Fibroblast of skin of left quadriceps (primary cell): ENCODE measurements around the gene DOCK4.

Experiments used
- DNase-seq, 2 experiments: peaks; one replicate each; pipeline ENCODE4 v3.0.0-alpha.2; 2013; ENCODE audit warnings: low read depth in 2 of 2

Gene DOCK4

DNA sequence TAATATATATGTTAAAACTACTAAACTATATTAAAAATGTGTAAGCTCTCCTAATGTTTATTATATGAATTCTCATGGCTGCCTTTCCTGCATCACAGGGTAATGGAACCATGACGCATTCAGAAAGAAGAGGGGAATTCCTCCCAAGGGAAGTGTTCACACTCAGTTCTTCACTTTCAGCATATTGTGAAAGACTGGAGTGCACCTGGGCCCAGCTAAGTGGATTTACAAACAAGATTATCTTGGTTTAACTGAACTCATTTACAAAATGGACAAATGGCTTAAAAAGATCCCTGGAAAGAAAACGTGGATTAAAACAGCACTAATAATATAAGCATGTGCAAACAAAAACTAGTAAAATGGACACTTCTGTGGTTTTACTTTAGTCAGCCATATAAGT lies 149.8 kb downstream of the DOCK4 start:
- DNase-seq = no peak

- DNase-seq = no peak
Measured at GRCh38 chr7:112053737-112054069, 152.5 kb downstream of the DOCK4 start.

DNA sequence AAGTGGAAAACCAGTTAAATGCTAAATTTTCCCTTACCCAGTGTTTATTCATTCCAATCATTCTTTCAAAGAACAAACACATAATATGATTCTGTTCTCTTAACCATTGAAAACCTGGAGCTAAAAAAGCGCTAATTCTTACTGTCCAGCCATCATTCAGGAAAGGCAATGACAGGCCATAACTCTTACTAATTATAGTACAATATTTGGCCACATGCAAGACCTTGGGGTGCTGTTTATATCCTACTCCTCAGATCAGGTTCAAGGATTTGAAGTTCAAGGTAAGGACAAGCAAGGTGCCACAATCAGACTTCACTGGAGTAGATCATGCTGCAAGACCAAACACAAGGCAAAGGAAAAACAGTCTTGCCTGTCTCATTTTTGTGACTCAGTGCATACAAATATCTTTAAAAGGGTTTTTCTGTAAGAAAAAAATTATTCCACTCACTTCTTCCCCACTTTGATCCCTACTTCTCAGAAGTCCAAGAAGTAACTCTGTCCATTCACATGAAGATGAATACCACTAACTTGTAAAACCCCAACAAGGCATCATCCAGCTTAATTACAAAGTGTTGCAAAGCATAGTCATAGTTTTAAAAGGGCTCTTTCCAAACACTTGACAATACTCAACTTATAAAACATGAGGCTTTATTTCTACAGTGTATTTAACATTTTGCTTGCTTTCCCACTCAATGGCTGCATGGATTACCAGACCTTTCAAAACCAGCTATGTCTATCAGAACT lies 153.0 kb downstream of the DOCK4 start:
- no peak for DNase-seq

DNA sequence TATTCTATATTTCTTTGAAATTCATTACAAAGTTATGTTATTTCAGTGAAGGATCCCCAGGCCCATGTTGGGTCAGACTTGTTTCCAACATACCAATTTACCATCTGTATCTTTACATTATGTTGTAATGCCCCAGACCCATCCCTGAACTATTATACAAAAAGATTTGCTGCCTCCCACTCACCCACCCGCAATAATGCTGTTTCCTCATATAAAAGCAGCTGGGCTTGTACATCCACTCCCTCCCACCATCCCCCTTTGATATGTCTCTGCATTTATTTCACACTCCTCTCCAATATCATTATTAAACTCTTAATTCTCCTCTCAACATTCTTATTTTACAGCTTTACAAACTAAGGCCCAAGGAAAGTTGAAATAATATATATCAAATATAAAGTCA lies 153.7 kb downstream of the DOCK4 start:
- no peak for DNase-seq

GRCh38 chr7:112050250-112050881 lies 155.8 kb downstream of the DOCK4 start:
- no peak for DNase-seq

DNA sequence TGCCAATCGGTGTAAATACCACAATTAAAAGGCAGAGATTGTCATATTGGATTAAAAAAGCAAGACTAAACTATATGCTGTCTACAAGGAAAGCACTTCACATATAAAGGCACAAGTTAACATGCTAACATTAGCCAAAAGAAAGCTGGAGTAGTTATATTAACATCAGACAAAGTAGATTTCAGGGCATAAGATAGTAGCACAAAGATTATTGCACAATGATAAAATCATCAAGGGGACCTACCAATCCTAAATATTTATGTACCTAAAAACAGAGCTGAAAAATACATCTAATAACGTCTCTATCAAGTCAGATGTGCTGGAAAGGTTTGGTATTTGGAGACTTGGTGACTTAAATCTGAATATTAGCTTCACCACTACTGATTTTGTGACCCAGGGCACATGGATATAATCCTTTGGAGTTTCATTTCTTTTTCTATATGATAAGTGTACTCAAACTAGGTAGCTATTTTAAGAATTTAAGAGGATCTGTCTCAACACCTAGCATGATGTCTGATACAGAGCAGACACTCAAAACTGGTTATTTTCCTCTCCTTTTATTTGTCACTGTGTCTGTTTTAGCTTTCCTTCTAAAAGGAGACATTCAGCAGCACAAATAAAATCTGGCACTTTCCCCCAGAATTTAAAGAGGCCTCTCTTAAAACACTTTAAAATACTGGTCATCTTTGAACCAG lies 156.5 kb downstream of the DOCK4 start:
- no peak for DNase-seq

DNA sequence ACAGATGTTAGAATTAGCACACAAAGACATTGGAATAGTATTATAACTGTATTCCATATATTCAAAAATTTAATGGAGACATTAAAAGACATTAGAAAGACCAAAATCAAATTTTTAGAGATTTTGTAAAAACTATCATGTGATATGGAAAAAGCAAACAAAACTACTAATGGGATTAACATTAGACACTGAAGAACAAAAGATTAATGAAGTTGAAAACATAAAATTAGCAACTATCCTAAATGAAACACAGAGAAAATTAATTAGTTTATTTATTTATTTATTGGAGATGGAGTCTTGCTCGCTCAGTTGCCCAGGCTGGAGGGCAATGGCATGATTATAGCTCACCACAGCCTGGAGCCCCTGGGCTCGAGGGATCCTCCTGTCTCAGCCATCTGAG lies 158.8 kb downstream of the DOCK4 start:
- no peak for DNase-seq

DNA sequence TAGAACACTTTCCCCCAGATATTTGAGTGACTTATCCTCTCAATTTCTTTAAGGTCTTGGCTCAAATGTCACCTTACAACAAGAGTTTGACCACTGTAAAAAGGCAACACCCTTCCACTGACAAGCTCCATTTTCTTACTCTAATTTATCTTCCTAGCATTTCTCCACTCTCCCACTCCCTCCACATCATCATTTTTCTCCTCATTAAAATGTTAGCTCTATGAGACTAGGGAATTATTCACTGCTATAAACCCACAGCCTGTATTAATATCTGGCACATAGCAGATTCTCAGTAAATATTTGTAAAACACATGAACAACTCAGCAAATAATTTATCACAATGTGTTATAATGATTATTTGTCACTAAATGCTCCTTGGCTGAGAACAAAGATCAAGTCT lies 161.0 kb downstream of the DOCK4 start:
- no peak for DNase-seq

DNA sequence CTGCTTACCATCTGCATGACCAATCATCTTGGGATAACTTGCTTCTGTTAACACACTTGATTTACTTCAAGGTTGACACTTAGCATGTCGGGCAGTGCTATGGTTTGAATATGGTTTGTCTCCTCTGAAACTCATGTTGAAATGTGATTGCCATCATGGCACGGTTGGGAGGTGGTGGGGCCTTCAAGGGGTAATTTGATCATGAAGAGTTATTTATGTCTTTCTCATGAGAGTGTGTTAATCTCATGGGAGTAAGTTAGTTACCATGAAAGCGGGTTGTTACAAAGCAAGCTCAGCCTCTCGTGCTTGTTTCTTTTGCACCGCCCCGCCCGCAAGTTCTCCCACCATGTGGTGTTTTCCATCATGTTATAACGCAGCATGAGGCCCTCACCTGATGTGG lies 163.6 kb downstream of the DOCK4 start:
- no peak for DNase-seq

DNA sequence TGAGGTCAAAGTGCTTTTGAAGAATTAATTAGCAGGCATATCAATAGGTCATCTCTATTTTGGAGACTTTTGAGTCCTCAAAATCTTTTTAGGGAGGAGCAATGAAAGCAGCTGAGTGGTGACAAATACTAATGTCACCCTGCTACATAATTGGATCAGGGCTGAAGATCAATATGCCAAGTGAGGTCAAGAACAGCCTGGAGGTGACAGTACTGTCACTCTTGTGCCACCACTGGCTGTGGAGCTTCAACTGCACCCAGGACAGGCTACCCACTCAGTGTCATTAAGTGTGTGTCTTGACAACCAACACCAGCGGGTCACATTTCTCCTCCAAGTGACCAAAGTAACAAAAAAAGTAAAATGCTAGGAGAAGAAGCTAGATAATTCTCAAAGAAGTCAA lies 167.8 kb downstream of the DOCK4 start:
- DNase-seq = no peak

DNA sequence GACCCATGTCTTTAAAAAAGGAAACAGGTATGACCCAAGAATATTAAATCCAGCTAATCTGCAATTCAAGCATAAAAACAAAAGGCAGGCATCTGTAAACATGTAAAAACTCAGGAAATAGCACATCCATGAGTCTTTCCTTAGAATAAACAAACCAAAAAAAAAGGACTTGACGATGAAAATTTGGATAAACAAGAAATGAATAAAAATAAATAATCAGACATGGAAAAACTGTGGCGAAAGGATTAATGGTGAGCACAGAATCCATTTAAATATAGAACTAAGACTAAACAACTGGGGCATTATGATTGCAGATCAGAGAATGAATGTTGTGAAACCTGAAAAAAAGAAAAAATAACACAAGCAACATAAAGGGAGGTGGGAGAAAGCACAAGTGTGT lies 170.1 kb downstream of the DOCK4 start:
- no peak for DNase-seq

DNA sequence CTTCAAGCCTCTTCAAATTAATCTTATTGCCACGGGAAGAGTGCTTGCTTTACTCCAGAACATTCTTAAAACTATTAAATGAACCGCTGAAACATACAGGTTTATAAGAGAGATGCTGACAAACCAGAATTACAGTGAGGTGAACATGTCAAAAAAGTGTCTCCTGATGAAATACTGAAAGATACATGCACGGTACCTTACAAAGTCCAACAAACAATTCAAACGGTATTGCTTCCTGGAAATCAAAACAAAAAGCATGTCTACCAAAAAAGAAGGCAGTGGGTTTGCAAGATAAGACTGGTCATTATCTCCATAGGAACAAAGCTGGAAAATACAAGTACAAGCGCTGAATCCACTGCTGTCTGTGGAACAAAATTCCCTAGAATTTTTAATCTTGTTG lies 174.5 kb downstream of the DOCK4 start:
- DNase-seq = no peak

- DNase-seq = no peak
Measured at GRCh38 chr7:112025556-112025955, 180.6 kb downstream of the DOCK4 start.

- DNase-seq = no peak
Measured at GRCh38 chr7:112023786-112024185, 182.4 kb downstream of the DOCK4 start.

GRCh38 chr7:112023282-112023681 lies 182.9 kb downstream of the DOCK4 start:
- DNase-seq = no peak

DNA sequence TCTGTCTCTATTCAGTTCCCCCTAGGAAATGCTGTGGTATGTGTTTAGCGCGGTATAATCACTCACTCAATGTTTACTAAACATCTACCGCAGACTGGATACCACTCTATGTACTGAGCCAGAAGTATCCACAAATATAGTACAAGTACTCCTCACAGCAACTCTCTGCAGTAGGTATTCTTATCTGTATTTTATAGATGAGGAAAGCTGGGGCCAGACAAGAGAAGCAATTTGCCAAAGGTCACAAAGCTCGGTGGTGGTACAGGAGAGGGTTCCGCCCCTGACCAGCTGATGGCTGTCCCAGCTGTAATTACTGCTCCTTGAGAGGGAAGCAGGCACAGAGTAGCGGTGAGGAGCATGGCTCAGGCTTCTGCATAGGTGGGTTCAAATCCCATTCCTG lies 184.1 kb downstream of the DOCK4 start:
- DNase-seq = no peak

DNA sequence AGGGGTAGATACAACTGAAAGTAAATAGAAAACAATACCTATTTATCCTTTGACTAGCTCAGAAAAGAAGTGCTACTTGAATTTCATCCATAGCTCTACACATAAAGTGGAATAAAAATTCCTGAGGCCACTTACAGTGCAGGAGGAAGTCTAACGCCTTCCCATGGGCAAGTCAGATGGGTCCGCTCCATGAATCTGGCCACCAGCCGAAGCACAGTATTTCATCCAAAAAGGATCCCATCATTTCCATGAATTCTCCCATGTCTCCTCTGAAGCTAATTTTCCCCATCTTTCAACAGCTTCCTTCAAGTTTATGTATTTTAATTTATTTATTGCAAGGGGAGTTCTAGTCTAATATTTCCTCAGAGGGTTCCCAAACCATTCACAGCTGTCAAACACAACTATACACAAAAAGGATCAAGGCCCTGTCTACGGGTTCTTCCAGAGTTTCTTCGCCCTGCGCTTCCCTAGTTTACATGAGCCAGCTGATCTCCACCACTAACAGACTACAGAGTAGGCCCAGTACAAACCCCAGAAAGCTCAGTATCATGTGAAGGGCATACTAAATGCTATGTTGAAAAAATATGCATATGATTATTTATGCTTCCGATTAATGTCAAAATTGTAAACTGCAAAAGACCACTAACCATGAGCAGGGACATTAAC lies 184.7 kb downstream of the DOCK4 start:
- no peak for DNase-seq

DNA sequence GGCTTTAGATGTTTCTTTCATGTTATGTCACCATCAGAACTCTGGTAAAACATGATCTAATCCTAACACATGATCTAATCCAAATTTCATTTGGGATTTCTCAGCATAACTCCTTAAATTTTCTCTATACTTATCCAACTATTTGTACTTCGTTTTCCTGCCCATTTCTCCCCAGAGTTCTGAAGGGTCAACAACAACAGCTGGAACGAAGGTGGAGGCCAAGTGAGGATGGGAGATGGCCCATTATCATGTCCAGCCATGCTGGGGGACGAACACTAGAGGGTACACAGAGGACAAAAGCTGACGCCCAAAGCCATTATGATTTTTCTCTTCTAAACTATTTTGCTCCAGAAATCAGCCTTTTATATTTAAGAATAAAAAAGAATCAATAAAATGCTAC lies 185.4 kb downstream of the DOCK4 start:
- DNase-seq = no peak

- no peak for DNase-seq
Measured at GRCh38 chr7:112019932-112020331, 186.3 kb downstream of the DOCK4 start.

DNA sequence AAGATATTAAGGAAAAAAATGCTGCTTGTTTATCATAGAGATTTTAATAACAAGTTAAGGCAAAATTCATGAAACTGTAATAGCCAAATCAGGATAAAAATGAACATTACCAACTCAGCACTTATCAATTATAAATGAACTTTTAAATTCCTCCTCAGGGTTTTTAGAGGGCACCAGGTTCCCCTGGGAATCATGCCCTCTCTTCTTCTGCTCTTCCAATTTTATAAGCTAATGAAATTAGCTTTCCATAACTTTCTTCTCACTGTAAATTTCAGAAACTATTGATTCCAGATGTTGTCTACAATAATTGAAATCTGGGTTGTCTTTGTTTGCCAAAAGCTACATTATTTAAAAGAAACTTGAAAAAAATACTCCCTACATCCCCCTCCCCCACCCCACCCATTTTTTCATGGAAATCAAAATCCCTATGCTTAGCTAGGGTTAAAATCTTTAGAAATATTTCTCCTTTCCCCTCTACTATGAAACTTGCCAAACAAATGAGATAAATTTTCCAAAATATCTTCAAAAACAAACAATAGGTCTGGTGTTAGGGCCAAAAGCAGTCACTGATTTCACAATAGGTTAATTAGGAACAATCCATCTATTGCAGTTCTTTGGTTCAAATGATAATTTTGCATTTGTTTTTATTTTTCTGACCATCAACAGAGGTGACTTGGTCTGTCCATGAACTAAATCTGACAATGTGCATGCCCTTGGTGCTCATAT lies 187.7 kb downstream of the DOCK4 start:
- DNase-seq = no peak

- no peak for DNase-seq
Measured at GRCh38 chr7:112015146-112015545, 191.1 kb downstream of the DOCK4 start.

- DNase-seq = no peak
Measured at GRCh38 chr7:112014347-112014746, 191.9 kb downstream of the DOCK4 start.
